Measurements from ENCODE around the gene HEATR5A.

DNA sequence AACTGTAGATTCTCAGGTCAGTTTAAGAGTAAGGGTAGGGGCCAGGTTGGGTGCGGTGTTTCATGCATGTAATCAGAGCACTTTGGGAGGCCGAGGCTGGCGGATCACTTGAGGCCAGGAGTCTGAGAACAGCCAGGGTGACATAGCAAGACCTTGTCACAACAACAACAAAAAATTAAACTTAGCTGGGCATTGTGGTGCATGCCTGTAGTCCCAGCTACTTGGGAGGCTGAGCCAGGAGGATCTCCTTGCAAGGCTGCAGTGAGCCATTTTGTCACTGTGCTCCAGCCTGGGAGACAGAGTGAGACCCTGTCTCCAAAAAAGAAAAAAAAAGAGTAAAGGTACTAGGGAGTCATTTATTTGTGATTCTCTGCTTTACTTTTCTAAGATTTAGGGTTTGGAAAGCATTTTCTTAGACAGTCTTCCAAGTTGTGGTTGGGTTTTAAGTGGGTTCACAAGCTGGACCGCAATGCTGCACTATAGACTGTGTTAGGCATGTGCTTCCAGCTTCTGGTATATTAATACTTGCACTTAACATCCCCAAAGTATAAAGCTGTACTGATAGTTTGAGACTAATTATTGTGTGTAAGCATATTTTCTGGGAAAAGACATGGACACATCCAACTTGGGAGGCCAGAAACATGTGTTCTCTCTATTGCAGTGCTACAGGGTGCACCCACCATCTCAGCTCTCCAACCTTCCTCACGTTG lies 163.7 kb downstream of the HEATR5A start:
- TF ChIP-seq FOXS1 (CRISPR knock-in tag; IDR thresholded peaks at IDR 0.05) = no peak
- no peak for TF ChIP-seq CTCF (IDR thresholded peaks at IDR 0.05)
- TF ChIP-seq POLR2AphosphoS2 (conservative IDR thresholded peaks at IDR 0.05; ENCODE audit: low read length) = no peak
- no peak for TF ChIP-seq RAD21 (conservative IDR thresholded peaks at IDR 0.05 in 1 of 2, IDR thresholded peaks at IDR 0.05 in 1 of 2)
- no peak for TF ChIP-seq POLR2A (IDR thresholded peaks at IDR 0.05; ENCODE audit: low read length)
- TF ChIP-seq CEBPB (IDR thresholded peaks at IDR 0.05) = no peak
- TF ChIP-seq, protein P1, sequence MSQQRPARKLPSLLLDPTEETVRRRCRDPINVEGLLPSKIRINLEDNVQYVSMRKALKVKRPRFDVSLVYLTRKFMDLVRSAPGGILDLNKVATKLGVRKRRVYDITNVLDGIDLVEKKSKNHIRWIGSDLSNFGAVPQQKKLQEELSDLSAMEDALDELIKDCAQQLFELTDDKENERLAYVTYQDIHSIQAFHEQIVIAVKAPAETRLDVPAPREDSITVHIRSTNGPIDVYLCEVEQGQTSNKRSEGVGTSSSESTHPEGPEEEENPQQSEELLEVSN (IDR thresholded peaks at IDR 0.05; ENCODE audit: borderline replicate concordance, low read depth) = no peak
- no peak for TF ChIP-seq EP300 (IDR thresholded peaks at IDR 0.05)
- TF ChIP-seq, protein P2, sequence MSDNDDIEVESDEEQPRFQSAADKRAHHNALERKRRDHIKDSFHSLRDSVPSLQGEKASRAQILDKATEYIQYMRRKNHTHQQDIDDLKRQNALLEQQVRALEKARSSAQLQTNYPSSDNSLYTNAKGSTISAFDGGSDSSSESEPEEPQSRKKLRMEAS (IDR thresholded peaks at IDR 0.05) = no peak
- TF ChIP-seq HMGXB4 (CRISPR knock-in tag; IDR thresholded peaks at IDR 0.05; ENCODE audit: borderline replicate concordance) = no peak
- TF ChIP-seq, protein P3, sequence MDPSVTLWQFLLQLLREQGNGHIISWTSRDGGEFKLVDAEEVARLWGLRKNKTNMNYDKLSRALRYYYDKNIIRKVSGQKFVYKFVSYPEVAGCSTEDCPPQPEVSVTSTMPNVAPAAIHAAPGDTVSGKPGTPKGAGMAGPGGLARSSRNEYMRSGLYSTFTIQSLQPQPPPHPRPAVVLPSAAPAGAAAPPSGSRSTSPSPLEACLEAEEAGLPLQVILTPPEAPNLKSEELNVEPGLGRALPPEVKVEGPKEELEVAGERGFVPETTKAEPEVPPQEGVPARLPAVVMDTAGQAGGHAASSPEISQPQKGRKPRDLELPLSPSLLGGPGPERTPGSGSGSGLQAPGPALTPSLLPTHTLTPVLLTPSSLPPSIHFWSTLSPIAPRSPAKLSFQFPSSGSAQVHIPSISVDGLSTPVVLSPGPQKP (IDR thresholded peaks at IDR 0.05; ENCODE audit: low read depth, low read length) = no peak
- TF ChIP-seq CHD4 (IDR thresholded peaks at IDR 0.05; ENCODE audit: borderline replicate concordance) = no peak
- TF ChIP-seq CBX2 (IDR thresholded peaks at IDR 0.05; ENCODE audit: borderline replicate concordance, low read depth) = no peak
- no peak for TF ChIP-seq JUN (IDR thresholded peaks at IDR 0.05)
